Naive thymus-derived CD8-positive, alpha-beta T cell (primary cell): ENCODE measurements around the gene ADAMTS6. TPM values are rescaled to one million over a fixed set of nuclear protein-coding genes. Genes with fewer than 3 reads are reported as not detected.
A peak's percentile ranks its signal among the peaks of the same experiment; 100 is the strongest.

Source experiments
- ATAC-seq, 2 donors: fragments of 150-1000 bp; cut with Tn5 transposase in 1 of 2; sonication (Bioruptor Pico), chemical (Tn5 transposase) in 1 of 2; 1 replicate in 1 of 2; 2 replicates in 1 of 2; pipeline ENCODE4 v1.10.0; 2021; ENCODE audit warnings: mild to moderate bottlenecking in 2 of 2, moderate library complexity in 2 of 2
- POLR2A ChIA-PET: fragments of 350-600 bp; sonication (Branson Sonifier 250); formaldehyde crosslinking; loops from one replicate; lab custom pipeline; 2021; ENCODE audit warnings: antibody characterized with exemption; lab: Charles Lee
- DNase-seq, 10 donors: peaks; one replicate each; pipeline versions ENCODE4 v3.0.0 to v3.0.0-alpha.2; 2020 to 2022
- H3K27ac Mint-ChIP-seq, 10 donors: one replicate each; pipeline ENCODE4 v1.8.0; 2020 to 2022; ENCODE audit warnings: mild to moderate bottlenecking in 10 of 10, mixed read lengths in 10 of 10, moderate library complexity in 4 of 10, inconsistent platforms in 1 of 10
- H3K27me3 Mint-ChIP-seq, 5 donors: one replicate each; pipeline ENCODE4 v1.8.0; 2021 to 2022; ENCODE audit warnings: mixed read lengths in 5 of 5
- H3K36me3 Mint-ChIP-seq, 3 donors: one replicate each; pipeline ENCODE4 v1.8.0; 2020 to 2022; ENCODE audit warnings: mixed read lengths in 3 of 3, mild to moderate bottlenecking in 2 of 3, inconsistent platforms in 1 of 3
- H3K4me1 Mint-ChIP-seq, 4 donors: one replicate each; pipeline ENCODE4 v1.8.0; 2021 to 2022; ENCODE audit warnings: mixed read lengths in 4 of 4
- H3K4me3 Mint-ChIP-seq, 10 donors: one replicate each; pipeline ENCODE4 v1.8.0; 2020 to 2022; ENCODE audit warnings: mild to moderate bottlenecking in 10 of 10, mixed read lengths in 10 of 10, moderate library complexity in 6 of 10, inconsistent platforms in 1 of 10
- H3K9me3 Mint-ChIP-seq, 9 donors: one replicate each; pipeline ENCODE4 v1.8.0; 2020 to 2022; ENCODE audit warnings: mixed read lengths in 9 of 9, mild to moderate bottlenecking in 3 of 9, inconsistent platforms in 1 of 9, moderate library complexity in 1 of 9
- polyA plus RNA-seq, 3 donors: library from polyadenylated mRNA; unstranded; fragments of 300-500 nt; fragmentation: Illumina TruSeq; gene quantifications; one replicate each; pipeline ENCODE4 v1.2.3, GENCODE V29; 2021
- total RNA-seq, 8 experiments: library from RNA in 2 of 8; stranded (reverse) in 2 of 8; gene quantifications; one replicate each; pipeline ENCODE4 v1.2.3 and lab custom pipeline; 2021 to 2026

Gene ADAMTS6
- total and polyA plus RNA-seq, 5 experiments from 2014 or later: 0.25 to 9.6 (median 0.66) TPM

- POLR2A ChIA-PET: no interaction called here
- Mint-ChIP-seq H3K4me1 (no peaks in the 10 kb centered on the region), H3K4me3 (no peak overlapping the region), H3K27me3 (peaks cover 0 to 10% (median 0%) of the 10 kb centered on the region in 5 donors), H3K36me3 (peaks cover 4 to 20% (median 17%) of the 10 kb centered on the region in 3 donors), H3K27ac (no peak overlapping the region), H3K9me3 (no peaks in the 10 kb centered on the region)
- no peak for DNase-seq
- ATAC-seq: no peak
Observed at GRCh38 chr5:65255294-65255693, 226.4 kb downstream of the ADAMTS6 start.

- ATAC-seq (no peak), DNase-seq (no peak)
- POLR2A ChIA-PET: no interaction called here
- Mint-ChIP-seq H3K36me3 (peaks cover 0 to 3% (median under 1%) of the 10 kb centered on the region in 3 donors), H3K27me3 (peaks cover 0 to 4% (median 0%) of the 10 kb centered on the region in 5 donors), H3K4me1 (no peaks in the 10 kb centered on the region), H3K9me3 (no peaks in the 10 kb centered on the region), H3K27ac (no peak overlapping the region), H3K4me3 (no peak overlapping the region)
Observed at GRCh38 chr5:65252977-65253376, 228.7 kb downstream of the ADAMTS6 start.

GRCh38 chr5:65248896-65249295 lies 232.8 kb downstream of the ADAMTS6 start:
- DNase-seq: no peak
- Mint-ChIP-seq H3K27me3 (no peaks in the 10 kb centered on the region), H3K27ac (no peak overlapping the region), H3K4me1 (no peaks in the 10 kb centered on the region), H3K4me3 (no peak overlapping the region), H3K36me3 (no peaks in the 10 kb centered on the region), H3K9me3 (no peaks in the 10 kb centered on the region)
- POLR2A ChIA-PET: no interaction called here
- ATAC-seq: no peak

- Mint-ChIP-seq H3K9me3 (no peaks in the 10 kb centered on the region), H3K36me3 (no peaks in the 10 kb centered on the region), H3K4me1 (no peaks in the 10 kb centered on the region), H3K27me3 (no peaks in the 10 kb centered on the region), H3K27ac (peak overlapping the region in 1 of 10 donors; percentile 27), H3K4me3 (no peak overlapping the region)
- POLR2A ChIA-PET: no interaction called here
- ATAC-seq: no peak
- DNase-seq: no peak
Observed at GRCh38 chr5:65247594-65247993, 234.1 kb downstream of the ADAMTS6 start.

GRCh38 chr5:65246741-65247140 lies 235.0 kb downstream of the ADAMTS6 start:
- ATAC-seq (no peak), DNase-seq (no peak)
- no peak overlapping the region for H3K27ac Mint-ChIP-seq
- no peaks in the 10 kb centered on the region for H3K4me1 Mint-ChIP-seq
- POLR2A ChIA-PET: no interaction called here
- no peaks in the 10 kb centered on the region for H3K36me3 Mint-ChIP-seq
- H3K27me3 Mint-ChIP-seq: no peaks in the 10 kb centered on the region
- no peaks in the 10 kb centered on the region for H3K9me3 Mint-ChIP-seq
- H3K4me3 Mint-ChIP-seq: no peak overlapping the region

GRCh38 chr5:65244031-65244430 lies 237.7 kb downstream of the ADAMTS6 start:
- H3K4me3 Mint-ChIP-seq: no peak overlapping the region
- H3K27me3 Mint-ChIP-seq: no peaks in the 10 kb centered on the region
- H3K27ac Mint-ChIP-seq: no peak overlapping the region
- DNase-seq (no peak), ATAC-seq (no peak)
- no peaks in the 10 kb centered on the region for H3K4me1 Mint-ChIP-seq
- H3K36me3 Mint-ChIP-seq: peaks cover 0 to 2% (median 0%) of the 10 kb centered on the region in 3 donors
- POLR2A ChIA-PET: no interaction called here
- no peaks in the 10 kb centered on the region for H3K9me3 Mint-ChIP-seq

GRCh38 chr5:65243161-65243560 lies 238.6 kb downstream of the ADAMTS6 start:
- H3K9me3 Mint-ChIP-seq: no peaks in the 10 kb centered on the region
- H3K27me3 Mint-ChIP-seq: no peaks in the 10 kb centered on the region
- H3K4me3 Mint-ChIP-seq: no peak overlapping the region
- H3K4me1 Mint-ChIP-seq: no peaks in the 10 kb centered on the region
- DNase-seq (no peak), ATAC-seq (no peak)
- POLR2A ChIA-PET: no interaction called here
- H3K36me3 Mint-ChIP-seq: peaks cover 0 to 6% (median 5%) of the 10 kb centered on the region in 3 donors
- no peak overlapping the region for H3K27ac Mint-ChIP-seq

- H3K4me1 Mint-ChIP-seq: no peaks in the 10 kb centered on the region
- ATAC-seq: no peak
- no peaks in the 10 kb centered on the region for H3K27me3 Mint-ChIP-seq
- peaks cover 5 to 49% (median 43%) of the 10 kb centered on the region in 3 donors for H3K36me3 Mint-ChIP-seq
- H3K4me3 Mint-ChIP-seq: no peak overlapping the region
- POLR2A ChIA-PET: no interaction called here
- DNase-seq: no peak
- H3K9me3 Mint-ChIP-seq: peaks cover 0 to 47% (median 35%) of the 10 kb centered on the region in 9 donors
- no peak overlapping the region for H3K27ac Mint-ChIP-seq
Observed at GRCh38 chr5:65229841-65230240, 251.9 kb downstream of the ADAMTS6 start.

- DNase-seq (no peak), ATAC-seq (no peak)
- Mint-ChIP-seq H3K36me3 (peaks cover 2 to 24% (median 12%) of the 10 kb centered on the region in 3 donors), H3K4me3 (no peak overlapping the region), H3K9me3 (no peaks in the 10 kb centered on the region), H3K27me3 (no peaks in the 10 kb centered on the region), H3K27ac (no peak overlapping the region), H3K4me1 (no peaks in the 10 kb centered on the region)
- POLR2A ChIA-PET: no interaction called here
Observed at GRCh38 chr5:65213921-65214525, 267.7 kb downstream of the ADAMTS6 start.

- H3K27me3 Mint-ChIP-seq: no peaks in the 10 kb centered on the region
- H3K9me3 Mint-ChIP-seq: no peaks in the 10 kb centered on the region
- H3K4me1 Mint-ChIP-seq: no peaks in the 10 kb centered on the region
- H3K4me3 Mint-ChIP-seq: no peak overlapping the region
- no peak overlapping the region for H3K27ac Mint-ChIP-seq
- POLR2A ChIA-PET: no interaction called here
- DNase-seq: no peak
- H3K36me3 Mint-ChIP-seq: peaks cover 1 to 22% (median 11%) of the 10 kb centered on the region in 3 donors
- ATAC-seq: no peak
Observed at GRCh38 chr5:65209341-65209740, 272.4 kb downstream of the ADAMTS6 start.

- POLR2A ChIA-PET: no interaction called here
- Mint-ChIP-seq H3K9me3 (no peaks in the 10 kb centered on the region), H3K4me3 (no peak overlapping the region)
Observed at GRCh38 chr5:65204966-65205365, 276.8 kb downstream of the ADAMTS6 start.

GRCh38 chr5:65203746-65204145 lies 278.0 kb downstream of the ADAMTS6 start:
- DNase-seq: no peak
- POLR2A ChIA-PET: no interaction called here
- ATAC-seq: no peak
- Mint-ChIP-seq H3K27ac (no peak overlapping the region), H3K27me3 (peaks cover 0 to 2% (median 0%) of the 10 kb centered on the region in 5 donors), H3K4me3 (no peak overlapping the region), H3K4me1 (no peaks in the 10 kb centered on the region), H3K36me3 (peaks cover 0 to 4% (median 0%) of the 10 kb centered on the region in 3 donors), H3K9me3 (no peaks in the 10 kb centered on the region)

More at GRCh38 chr5:65204966-65205365, 276.8 kb downstream of the ADAMTS6 start:
- ATAC-seq (no peak), DNase-seq (no peak)
- Mint-ChIP-seq H3K27ac (no peak overlapping the region), H3K36me3 (peaks cover 0 to 7% (median 0%) of the 10 kb centered on the region in 3 donors), H3K27me3 (peaks cover 0 to 2% (median 0%) of the 10 kb centered on the region in 5 donors), H3K4me1 (no peaks in the 10 kb centered on the region)

- POLR2A ChIA-PET: no interaction called here
- H3K4me1 Mint-ChIP-seq: no peaks in the 10 kb centered on the region
Observed at GRCh38 chr5:65199993-65200675, 281.6 kb downstream of the ADAMTS6 start.

More at GRCh38 chr5:65199993-65200675, 281.6 kb downstream of the ADAMTS6 start:
- H3K4me3 Mint-ChIP-seq: no peak overlapping the region
- ATAC-seq: no peak
- DNase-seq: no peak
- H3K27me3 Mint-ChIP-seq: peaks cover 0 to 2% (median 0%) of the 10 kb centered on the region in 5 donors
- H3K9me3 Mint-ChIP-seq: no peaks in the 10 kb centered on the region
- peaks cover 0 to 10% (median 5%) of the 10 kb centered on the region in 3 donors for H3K36me3 Mint-ChIP-seq
- no peak overlapping the region for H3K27ac Mint-ChIP-seq
